ENCODE results near the gene ANKIB1.

Gene ANKIB1, protein sequence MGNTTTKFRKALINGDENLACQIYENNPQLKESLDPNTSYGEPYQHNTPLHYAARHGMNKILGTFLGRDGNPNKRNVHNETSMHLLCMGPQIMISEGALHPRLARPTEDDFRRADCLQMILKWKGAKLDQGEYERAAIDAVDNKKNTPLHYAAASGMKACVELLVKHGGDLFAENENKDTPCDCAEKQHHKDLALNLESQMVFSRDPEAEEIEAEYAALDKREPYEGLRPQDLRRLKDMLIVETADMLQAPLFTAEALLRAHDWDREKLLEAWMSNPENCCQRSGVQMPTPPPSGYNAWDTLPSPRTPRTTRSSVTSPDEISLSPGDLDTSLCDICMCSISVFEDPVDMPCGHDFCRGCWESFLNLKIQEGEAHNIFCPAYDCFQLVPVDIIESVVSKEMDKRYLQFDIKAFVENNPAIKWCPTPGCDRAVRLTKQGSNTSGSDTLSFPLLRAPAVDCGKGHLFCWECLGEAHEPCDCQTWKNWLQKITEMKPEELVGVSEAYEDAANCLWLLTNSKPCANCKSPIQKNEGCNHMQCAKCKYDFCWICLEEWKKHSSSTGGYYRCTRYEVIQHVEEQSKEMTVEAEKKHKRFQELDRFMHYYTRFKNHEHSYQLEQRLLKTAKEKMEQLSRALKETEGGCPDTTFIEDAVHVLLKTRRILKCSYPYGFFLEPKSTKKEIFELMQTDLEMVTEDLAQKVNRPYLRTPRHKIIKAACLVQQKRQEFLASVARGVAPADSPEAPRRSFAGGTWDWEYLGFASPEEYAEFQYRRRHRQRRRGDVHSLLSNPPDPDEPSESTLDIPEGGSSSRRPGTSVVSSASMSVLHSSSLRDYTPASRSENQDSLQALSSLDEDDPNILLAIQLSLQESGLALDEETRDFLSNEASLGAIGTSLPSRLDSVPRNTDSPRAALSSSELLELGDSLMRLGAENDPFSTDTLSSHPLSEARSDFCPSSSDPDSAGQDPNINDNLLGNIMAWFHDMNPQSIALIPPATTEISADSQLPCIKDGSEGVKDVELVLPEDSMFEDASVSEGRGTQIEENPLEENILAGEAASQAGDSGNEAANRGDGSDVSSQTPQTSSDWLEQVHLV

GRCh38 chr7:92245487-92246359, at the start of gene ANKIB1, which contains the start of gene KRIT1:
TSS of gene ANKIB1 (plus strand) at chr7:92245974. CDS start at chr7:92294979, 49,005 bp downstream.
TSS of gene KRIT1 (minus strand) at chr7:92245914. CDS start at chr7:92242135, 3,779 bp downstream.
- Histone ChIP-seq H3K4me1 (ENCODE audit: insufficient read depth, low read length) (peaks cover 29% of the 10 kb centered on the region), H3K9me3 (ENCODE audit: low read length) (no peaks in the 10 kb centered on the region)

DNA sequence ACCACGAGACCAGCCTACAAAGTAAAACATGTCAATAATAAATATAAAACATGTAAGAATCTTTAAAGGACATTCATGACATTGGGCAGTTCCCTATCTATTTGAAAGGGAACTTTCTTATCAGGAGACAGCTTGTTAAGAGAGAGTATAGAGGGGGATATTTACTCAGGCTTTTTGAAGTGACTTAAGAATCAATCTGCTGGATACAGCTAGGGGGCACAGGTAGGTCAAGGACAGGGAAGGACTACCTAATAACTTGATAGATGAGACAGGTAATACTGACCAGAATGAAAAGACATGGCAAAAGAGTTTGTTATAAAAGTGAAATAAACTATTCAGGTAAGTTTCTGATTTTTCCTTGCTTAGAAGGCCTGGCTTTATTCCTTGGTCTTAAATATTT, 45.0 kb upstream of the ANKIB1 start:
- no peak overlapping the region for H3K9ac ChIP-seq (ENCODE audit: low read length)
- H3K9me3 ChIP-seq (ENCODE audit: low read length), result no peaks in the 10 kb centered on the region
- H3K27me3 ChIP-seq (ENCODE audit: control insufficient read depth in 1 of 2, insufficient read depth in 2 of 2, low read length in 2 of 2), result no peaks in the 10 kb centered on the region
- no peaks in the 10 kb centered on the region for H3K4me1 ChIP-seq (ENCODE audit: insufficient read depth, low read length)
- peaks cover 37% of the 10 kb centered on the region for H3K36me3 ChIP-seq (ENCODE audit: insufficient read depth, low read length)
- H3K27ac ChIP-seq (ENCODE audit: low read depth, low read length), result no peak overlapping the region
- H3K4me3 ChIP-seq (ENCODE audit: low read depth in 1 of 2, low read length in 2 of 2), result no peak overlapping the region

More at GRCh38 chr7:92245487-92246359, at the start of gene ANKIB1, which contains the start of gene KRIT1:
- H3K27ac ChIP-seq (ENCODE audit: low read depth, low read length), result peak within 1 kb of the TSS; percentile 98
- H3K9ac ChIP-seq (ENCODE audit: low read length), result peak within 1 kb of the TSS; percentile 83
- H3K27me3 ChIP-seq (ENCODE audit: control insufficient read depth in 1 of 2, insufficient read depth in 2 of 2, low read length in 2 of 2), result no peaks in the 10 kb centered on the region
- peak within 1 kb of the TSS; percentile 75 to 91 for H3K4me3 ChIP-seq (ENCODE audit: low read depth in 1 of 2, low read length in 2 of 2)
- no peaks in the 10 kb centered on the region for H3K36me3 ChIP-seq (ENCODE audit: insufficient read depth, low read length)

- Histone ChIP-seq H3K27me3 (ENCODE audit: control insufficient read depth in 1 of 2, insufficient read depth in 2 of 2, low read length in 2 of 2) (no peaks in the 10 kb centered on the region), H3K27ac (ENCODE audit: low read depth, low read length) (no peak overlapping the region), H3K4me3 (ENCODE audit: low read depth in 1 of 2, low read length in 2 of 2) (no peak overlapping the region), H3K36me3 (ENCODE audit: insufficient read depth, low read length) (peaks cover 34% of the 10 kb centered on the region), H3K9ac (ENCODE audit: low read length) (no peak overlapping the region), H3K4me1 (ENCODE audit: insufficient read depth, low read length) (no peaks in the 10 kb centered on the region), H3K9me3 (ENCODE audit: low read length) (no peaks in the 10 kb centered on the region)
These were observed 39.8 kb upstream of the ANKIB1 start for GRCh38 chr7:92205987-92206386.

- Histone ChIP-seq H3K4me1 (ENCODE audit: insufficient read depth, low read length) (no peaks in the 10 kb centered on the region), H3K36me3 (ENCODE audit: insufficient read depth, low read length) (peaks cover 41% of the 10 kb centered on the region), H3K9me3 (ENCODE audit: low read length) (no peaks in the 10 kb centered on the region), H3K4me3 (ENCODE audit: low read depth in 1 of 2, low read length in 2 of 2) (no peak overlapping the region), H3K27ac (ENCODE audit: low read depth, low read length) (no peak overlapping the region), H3K27me3 (ENCODE audit: control insufficient read depth in 1 of 2, insufficient read depth in 2 of 2, low read length in 2 of 2) (no peaks in the 10 kb centered on the region), H3K9ac (ENCODE audit: low read length) (no peak overlapping the region)
These were observed 39.1 kb upstream of the ANKIB1 start for GRCh38 chr7:92206672-92207071.

DNA sequence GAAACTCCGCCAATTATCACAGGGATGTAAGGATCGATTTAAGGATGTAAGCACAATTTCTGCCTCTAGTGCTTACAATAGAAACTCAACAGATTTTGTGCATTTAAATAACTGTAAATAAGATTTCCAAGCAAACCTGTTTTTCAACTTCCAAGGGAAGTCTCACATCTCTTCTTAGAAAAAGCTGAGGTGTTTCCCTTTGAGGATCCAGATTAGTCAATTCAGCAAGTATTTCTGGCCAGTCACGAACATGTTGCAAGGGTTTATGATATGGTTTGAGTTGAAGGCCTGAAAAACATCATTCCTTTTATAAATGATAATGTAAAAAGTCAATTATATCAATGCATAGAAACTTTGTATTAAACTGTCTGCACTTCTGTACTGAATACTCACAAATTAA, 24.0 kb upstream of the ANKIB1 start:
- no peak overlapping the region for H3K27ac ChIP-seq (ENCODE audit: low read depth, low read length)
- peaks cover 51% of the 10 kb centered on the region for H3K36me3 ChIP-seq (ENCODE audit: insufficient read depth, low read length)
- no peaks in the 10 kb centered on the region for H3K9me3 ChIP-seq (ENCODE audit: low read length)
- no peak overlapping the region for H3K4me3 ChIP-seq (ENCODE audit: low read depth in 1 of 2, low read length in 2 of 2)
- H3K9ac ChIP-seq (ENCODE audit: low read length), result no peak overlapping the region
- H3K27me3 ChIP-seq (ENCODE audit: control insufficient read depth in 1 of 2, insufficient read depth in 2 of 2, low read length in 2 of 2), result no peaks in the 10 kb centered on the region
- H3K4me1 ChIP-seq (ENCODE audit: insufficient read depth, low read length), result no peaks in the 10 kb centered on the region

DNA sequence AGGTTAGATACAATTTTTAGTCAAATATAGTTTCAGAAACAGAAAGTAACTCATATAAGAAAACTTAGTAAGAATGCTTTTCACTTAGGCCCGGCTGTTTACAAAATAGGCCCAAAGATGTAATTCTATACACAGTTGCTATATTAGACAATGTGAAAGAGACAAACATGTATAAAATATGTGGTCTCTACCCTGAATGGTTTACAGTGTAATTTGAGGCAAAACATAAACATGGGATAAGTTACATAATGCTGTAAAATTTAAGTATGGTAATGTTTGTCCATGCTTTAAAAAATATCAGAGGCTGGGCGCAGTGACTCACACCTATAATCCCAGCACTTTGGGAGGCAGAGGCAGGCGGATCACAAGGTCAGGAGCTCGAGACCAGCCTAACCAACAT, 18.8 kb upstream of the ANKIB1 start:
- no peak overlapping the region for H3K27ac ChIP-seq (ENCODE audit: low read depth, low read length)
- H3K4me3 ChIP-seq (ENCODE audit: low read depth in 1 of 2, low read length in 2 of 2), result no peak overlapping the region
- no peaks in the 10 kb centered on the region for H3K9me3 ChIP-seq (ENCODE audit: low read length)
- peaks cover 23% of the 10 kb centered on the region for H3K36me3 ChIP-seq (ENCODE audit: insufficient read depth, low read length)
- H3K9ac ChIP-seq (ENCODE audit: low read length), result no peak overlapping the region
- H3K4me1 ChIP-seq (ENCODE audit: insufficient read depth, low read length), result no peaks in the 10 kb centered on the region
- no peaks in the 10 kb centered on the region for H3K27me3 ChIP-seq (ENCODE audit: control insufficient read depth in 1 of 2, insufficient read depth in 2 of 2, low read length in 2 of 2)

DNA sequence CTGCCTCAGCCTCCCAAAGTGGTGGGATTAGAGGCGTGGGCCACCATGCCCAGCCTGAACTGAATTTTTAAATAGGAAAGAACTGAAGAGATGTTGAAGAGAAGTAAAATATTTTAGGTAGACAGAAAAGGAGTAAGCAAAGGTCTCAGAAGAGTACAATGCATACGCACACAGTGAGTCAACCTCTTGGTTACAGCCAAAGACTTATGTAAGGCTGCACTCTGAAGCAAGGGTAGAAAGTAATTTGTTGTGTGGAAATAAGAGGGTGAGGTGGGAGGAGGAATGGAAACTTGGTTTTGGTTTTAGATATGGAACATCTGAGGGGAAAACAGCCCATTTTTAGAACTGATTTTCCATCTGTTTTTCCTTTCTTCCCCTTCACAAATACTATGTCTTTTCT, 17.7 kb upstream of the ANKIB1 start:
- no peak overlapping the region for H3K4me3 ChIP-seq (ENCODE audit: low read depth in 1 of 2, low read length in 2 of 2)
- H3K27ac ChIP-seq (ENCODE audit: low read depth, low read length), result no peak overlapping the region
- H3K36me3 ChIP-seq (ENCODE audit: insufficient read depth, low read length), result peaks cover 23% of the 10 kb centered on the region
- no peaks in the 10 kb centered on the region for H3K4me1 ChIP-seq (ENCODE audit: insufficient read depth, low read length)
- no peaks in the 10 kb centered on the region for H3K9me3 ChIP-seq (ENCODE audit: low read length)
- no peaks in the 10 kb centered on the region for H3K27me3 ChIP-seq (ENCODE audit: control insufficient read depth in 1 of 2, insufficient read depth in 2 of 2, low read length in 2 of 2)
- H3K9ac ChIP-seq (ENCODE audit: low read length), result no peak overlapping the region

DNA sequence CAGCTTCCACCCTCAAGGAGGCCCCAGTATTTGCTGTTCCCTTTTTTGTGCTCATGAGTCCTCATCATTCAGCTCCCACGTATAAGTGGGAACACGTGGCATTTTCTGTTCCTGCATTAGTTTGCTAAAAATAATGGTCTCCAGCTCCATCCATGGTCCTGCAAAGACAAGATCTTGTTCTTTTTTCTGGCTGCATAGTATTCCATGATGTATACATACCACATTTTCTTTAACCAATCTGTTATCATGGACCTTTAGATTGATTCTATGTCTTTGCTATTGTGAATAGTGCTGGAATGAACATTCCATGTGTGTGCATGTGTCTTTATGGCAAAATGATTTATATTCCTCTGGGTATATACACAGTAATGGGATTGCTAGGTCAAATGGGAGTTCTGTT, 17.0 kb upstream of the ANKIB1 start:
- Histone ChIP-seq H3K9ac (ENCODE audit: low read length) (no peak overlapping the region), H3K27me3 (ENCODE audit: control insufficient read depth in 1 of 2, insufficient read depth in 2 of 2, low read length in 2 of 2) (no peaks in the 10 kb centered on the region), H3K4me1 (ENCODE audit: insufficient read depth, low read length) (no peaks in the 10 kb centered on the region), H3K4me3 (ENCODE audit: low read depth in 1 of 2, low read length in 2 of 2) (no peak overlapping the region), H3K9me3 (ENCODE audit: low read length) (no peaks in the 10 kb centered on the region), H3K27ac (ENCODE audit: low read depth, low read length) (no peak overlapping the region), H3K36me3 (ENCODE audit: insufficient read depth, low read length) (peaks cover 19% of the 10 kb centered on the region)

- Histone ChIP-seq H3K27me3 (ENCODE audit: control insufficient read depth in 1 of 2, insufficient read depth in 2 of 2, low read length in 2 of 2) (no peaks in the 10 kb centered on the region), H3K9ac (ENCODE audit: low read length) (no peak overlapping the region), H3K4me1 (ENCODE audit: insufficient read depth, low read length) (no peaks in the 10 kb centered on the region), H3K4me3 (ENCODE audit: low read depth in 1 of 2, low read length in 2 of 2) (no peak overlapping the region), H3K36me3 (ENCODE audit: insufficient read depth, low read length) (peaks cover 29% of the 10 kb centered on the region), H3K27ac (ENCODE audit: low read depth, low read length) (no peak overlapping the region), H3K9me3 (ENCODE audit: low read length) (no peaks in the 10 kb centered on the region)
These were observed 15.2 kb upstream of the ANKIB1 start for GRCh38 chr7:92230547-92230946.

DNA sequence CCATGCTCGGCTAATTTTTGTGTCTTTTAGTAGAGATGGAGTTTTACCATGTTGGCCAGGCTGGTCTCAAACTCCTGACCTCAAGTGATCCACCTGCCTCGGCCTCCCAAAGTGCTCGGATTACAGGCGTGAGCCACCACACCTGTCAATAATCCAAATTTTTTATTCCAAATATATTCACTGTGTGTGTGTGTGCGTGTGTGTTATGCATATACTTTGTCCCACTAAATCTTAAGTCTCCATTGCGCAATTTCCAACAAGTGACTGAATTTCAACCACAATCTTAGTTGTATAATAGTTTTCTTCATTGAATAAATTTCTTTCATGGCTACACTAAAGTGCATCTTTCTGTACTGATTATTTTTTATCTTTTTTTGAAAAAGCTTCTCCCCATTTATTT, 2.8 kb upstream of the ANKIB1 start:
- H3K4me1 ChIP-seq (ENCODE audit: insufficient read depth, low read length), result peaks cover 24% of the 10 kb centered on the region
- no peak overlapping the region for H3K9ac ChIP-seq (ENCODE audit: low read length)
- peaks cover 16% of the 10 kb centered on the region for H3K36me3 ChIP-seq (ENCODE audit: insufficient read depth, low read length)
- H3K4me3 ChIP-seq (ENCODE audit: low read depth in 1 of 2, low read length in 2 of 2), result no peak overlapping the region
- H3K27ac ChIP-seq (ENCODE audit: low read depth, low read length), result no peak overlapping the region
- H3K27me3 ChIP-seq (ENCODE audit: control insufficient read depth in 1 of 2, insufficient read depth in 2 of 2, low read length in 2 of 2), result no peaks in the 10 kb centered on the region
- no peaks in the 10 kb centered on the region for H3K9me3 ChIP-seq (ENCODE audit: low read length)
